HT1080 (cell line): ENCODE data around the gene RNF125. TPM values are rescaled to one million over a fixed set of nuclear protein-coding genes. Genes with fewer than 3 reads are reported as not detected.
"Not testable (repeated sequence)": the region's sequence is repeated elsewhere in the genome, so short reads cannot be mapped to it uniquely, and the experiment has no call there.

ENCODE experiments used
- DNase-seq: peaks from one replicate; pipeline ENCODE4 v3.0.0-alpha.2; 2015; ENCODE audit warnings: low read depth
- polyA plus RNA-seq, 2 experiments: library from polyadenylated mRNA; depleted of rRNA; stranded (reverse); fragments of >200 nt; gene quantifications; 2 replicates each; pipeline ENCODE4 v1.2.3, GENCODE V29; 2015
- total RNA-seq: library from RNA; depleted of rRNA; stranded (reverse); fragments of >200 nt; shearing (Covaris generic); gene quantifications from 2 replicates; pipeline ENCODE4 v1.2.3, GENCODE V29; 2014; rRNA removed

The RNF125 gene
- 2.1 and 2.3 TPM in 2 replicates for total RNA-seq
- polyA plus RNA-seq (2015; cell fraction: cytosol; rRNA removed), result 3.6 and 4.4 TPM in 2 replicates
- 2.1 and 2.5 TPM in 2 replicates for polyA plus RNA-seq (2015; cell fraction: nucleus; rRNA removed)

DNA sequence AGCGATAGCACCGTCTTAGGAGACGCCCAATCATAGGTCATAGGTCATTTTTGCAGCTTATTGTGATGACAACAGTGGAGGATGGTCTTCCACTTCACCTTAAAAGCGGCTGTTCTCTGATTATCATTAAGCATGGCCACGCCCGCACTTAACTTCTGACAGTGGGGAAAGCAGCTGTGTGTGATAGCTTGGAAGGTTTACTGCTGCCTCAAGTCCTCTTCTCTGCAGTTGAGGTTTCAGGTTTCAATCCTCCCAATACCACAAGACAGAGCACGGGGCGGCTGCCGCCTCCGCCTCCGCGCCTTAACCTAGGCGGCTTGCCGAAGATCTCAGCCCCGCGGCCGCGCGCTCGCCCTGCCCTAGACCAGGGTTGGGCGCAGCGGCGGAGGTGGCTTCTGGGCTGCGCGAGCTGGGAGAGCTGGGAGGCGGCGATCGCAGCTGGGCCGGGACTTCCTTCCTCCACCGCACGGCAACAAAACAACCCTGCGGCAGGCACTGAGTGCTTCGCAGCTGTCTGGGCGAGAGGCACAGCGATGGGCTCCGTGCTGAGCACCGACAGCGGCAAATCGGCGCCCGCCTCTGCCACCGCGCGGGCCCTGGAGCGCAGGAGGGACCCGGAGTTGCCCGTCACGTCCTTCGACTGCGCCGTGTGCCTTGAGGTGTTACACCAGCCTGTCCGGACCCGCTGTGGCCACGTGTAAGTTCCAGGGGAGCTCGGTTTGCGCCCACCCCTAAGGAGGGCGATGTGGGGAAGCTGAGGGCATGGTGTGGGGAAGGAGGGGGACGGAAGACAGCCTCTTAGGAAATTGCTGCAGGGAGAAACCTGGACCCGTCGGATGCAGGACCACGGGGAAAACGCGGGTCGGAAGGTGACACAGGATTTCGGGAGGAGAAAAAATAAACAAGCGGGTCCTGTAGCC, at the start of gene RNF125:
Gene RNF125 (plus strand): TSS at position 495 of the 920 bp plus-strand sequence. CDS start 39 bp downstream, at position 534.
- peak; percentile 77 for DNase-seq

DNA sequence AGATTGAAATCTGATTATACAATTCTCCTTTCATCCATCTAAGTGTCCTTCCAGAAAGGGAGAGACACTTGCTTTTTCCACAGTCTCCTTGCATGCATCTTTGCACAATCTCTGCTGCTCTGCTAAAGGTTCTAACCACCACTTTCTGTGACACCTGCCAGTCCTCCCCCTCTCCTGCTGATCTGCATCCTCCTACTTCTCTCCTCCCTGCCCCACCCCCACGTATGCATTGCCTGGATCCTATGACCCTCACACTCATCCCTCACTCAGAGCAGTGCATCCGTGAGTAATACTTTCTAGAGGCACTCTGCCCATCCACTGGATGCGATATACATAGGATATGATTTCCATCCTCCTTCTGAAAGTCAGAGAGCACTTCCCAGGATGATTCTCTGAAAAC, 48.0 kb upstream of the RNF125 start:
- peak; percentile 38 for DNase-seq

DNA sequence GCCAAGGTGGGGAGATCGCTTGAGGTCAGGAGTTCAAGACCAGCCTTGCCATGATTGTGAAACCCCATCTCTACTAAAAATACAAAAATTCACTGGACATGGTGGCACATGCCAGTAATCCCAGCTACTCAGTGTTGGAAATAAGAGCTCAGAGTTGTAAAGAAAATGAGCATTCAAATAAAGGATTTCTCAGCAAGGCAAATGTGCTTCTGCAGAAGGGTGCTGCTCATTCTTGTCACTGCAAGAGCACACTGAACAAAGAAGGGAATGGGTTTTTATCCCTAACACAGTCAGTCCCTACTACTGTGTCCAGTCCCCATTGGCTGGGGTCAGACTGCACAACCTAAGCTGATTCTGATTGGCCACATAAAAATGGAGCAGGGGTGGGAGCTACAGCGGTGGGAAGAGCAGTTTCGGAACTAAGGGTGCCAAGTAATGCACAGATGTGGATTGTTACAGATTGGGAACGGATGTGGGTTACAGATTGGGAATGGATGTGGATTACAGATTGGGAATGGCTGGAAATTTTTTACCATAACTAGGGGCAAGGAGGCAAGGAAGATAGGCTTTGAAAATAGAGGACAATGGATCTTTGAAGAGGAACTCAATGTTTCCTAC, 44.6 kb upstream of the RNF125 start:
- DNase-seq, result no peak

GRCh38 chr18:31976242-31976641, 42.4 kb upstream of the RNF125 start:
- DNase-seq, result no peak

GRCh38 chr18:31977270-31977872, 41.3 kb upstream of the RNF125 start:
- peak; percentile 38 for DNase-seq

DNA sequence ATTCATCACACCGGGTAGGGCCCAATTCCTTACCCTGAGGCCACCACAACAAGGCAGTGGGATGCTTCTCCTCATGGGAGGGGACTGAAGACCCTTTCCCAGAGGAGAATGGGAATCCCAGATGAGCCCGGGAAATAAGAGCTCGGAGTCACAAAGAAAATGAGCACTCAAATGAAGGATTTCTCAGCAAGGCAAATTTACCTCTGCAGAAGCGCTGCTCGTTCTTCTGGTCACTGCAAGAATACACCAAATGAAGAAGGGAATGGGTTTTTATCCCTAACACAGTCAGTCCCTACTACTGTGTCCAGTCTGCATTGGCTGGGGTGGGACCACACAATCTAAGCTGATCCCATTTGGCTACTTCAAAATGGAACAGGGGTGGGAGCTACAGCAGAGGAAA, 40.0 kb upstream of the RNF125 start:
- no peak for DNase-seq

GRCh38 chr18:31979714-31980113, 38.9 kb upstream of the RNF125 start:
- no peak for DNase-seq

DNA sequence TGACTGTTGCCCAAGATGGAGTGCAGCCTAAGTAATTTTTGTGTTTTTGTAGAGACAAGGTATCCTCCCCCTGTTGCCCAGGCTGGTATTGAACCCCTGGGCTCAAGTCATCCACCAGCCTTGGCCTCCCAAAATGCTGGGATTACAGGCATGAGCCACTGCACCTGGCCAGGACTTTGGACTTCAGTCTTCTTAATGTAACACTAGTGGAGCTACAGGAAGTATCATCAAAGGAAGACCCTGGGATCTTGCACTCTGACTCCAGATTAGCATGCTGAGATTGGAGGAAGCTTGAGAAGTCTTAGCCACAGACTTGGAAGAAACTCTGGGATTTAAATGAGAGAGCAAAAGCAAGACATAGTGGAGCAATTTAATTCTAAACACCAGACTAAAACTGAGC, 37.8 kb upstream of the RNF125 start:
- DNase-seq, result no peak

DNA sequence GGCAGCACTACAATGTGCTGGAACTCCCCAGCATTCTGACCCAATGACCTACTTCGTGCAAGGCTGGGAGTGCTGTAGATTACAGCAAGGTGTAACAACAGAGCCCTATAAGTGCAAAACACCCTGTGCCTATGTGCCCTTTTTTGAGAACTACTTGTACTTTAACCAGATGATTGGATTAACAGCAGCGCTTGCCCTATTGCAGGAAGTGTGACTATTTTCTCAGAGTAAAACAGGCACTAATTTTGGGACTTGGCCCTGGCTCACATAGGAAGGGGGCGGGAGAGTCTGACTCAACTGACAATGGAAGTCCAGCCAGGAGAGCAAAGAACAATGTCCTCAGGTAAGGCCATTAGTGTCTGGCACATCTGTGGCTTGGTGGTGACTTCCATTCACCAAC, 35.6 kb upstream of the RNF125 start:
- DNase-seq, result no peak

DNA sequence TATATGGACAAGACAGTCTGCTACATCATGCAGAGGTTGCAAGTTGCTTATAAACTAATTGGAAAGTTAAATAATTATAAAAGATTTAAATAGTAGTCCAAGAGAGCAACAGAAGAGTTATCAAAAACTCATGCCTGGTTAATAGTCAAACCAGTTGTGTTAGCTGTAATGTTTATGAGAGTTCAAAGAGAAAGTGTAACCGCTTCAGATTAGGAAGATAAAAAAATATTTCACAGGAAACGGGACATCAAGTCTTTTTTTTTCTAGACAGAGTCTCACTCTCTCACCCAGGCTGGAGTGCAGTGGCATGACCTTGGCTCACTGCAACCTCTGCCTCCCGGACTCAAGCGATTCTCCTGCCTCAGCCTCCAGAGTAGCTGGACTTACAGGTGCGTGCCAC, 34.6 kb upstream of the RNF125 start:
- DNase-seq, result no peak

GRCh38 chr18:31990823-31991222, 27.8 kb upstream of the RNF125 start:
- DNase-seq, result peak; percentile 34

GRCh38 chr18:31996007-31996406, 22.6 kb upstream of the RNF125 start:
- no peak for DNase-seq

DNA sequence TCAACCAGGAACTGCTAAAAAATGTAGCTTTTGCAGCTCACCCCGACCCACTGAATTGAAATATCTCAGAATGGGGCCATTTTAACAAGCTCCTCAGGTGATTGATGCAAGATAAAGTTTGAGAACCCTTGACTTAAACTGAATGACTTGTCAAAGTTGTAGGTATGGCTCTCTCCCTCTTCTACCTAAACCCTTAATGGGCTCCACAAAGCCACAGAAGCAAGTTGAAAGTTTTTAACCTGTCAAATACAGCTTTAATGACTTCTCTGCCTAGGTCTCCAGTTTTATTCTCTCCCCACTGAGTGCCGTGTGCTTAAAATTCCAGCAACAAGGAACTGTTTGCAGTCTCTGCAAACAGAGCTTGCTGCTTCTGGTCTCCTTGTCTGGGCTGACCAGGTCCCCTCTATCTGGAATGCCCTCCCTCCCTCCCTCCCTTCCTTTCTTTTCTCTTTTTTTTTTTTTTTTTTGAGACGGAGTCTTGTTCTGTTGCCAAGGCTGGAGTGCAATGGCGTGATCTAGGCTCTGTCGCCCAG, 19.7 kb upstream of the RNF125 start:
- no peak for DNase-seq

DNA sequence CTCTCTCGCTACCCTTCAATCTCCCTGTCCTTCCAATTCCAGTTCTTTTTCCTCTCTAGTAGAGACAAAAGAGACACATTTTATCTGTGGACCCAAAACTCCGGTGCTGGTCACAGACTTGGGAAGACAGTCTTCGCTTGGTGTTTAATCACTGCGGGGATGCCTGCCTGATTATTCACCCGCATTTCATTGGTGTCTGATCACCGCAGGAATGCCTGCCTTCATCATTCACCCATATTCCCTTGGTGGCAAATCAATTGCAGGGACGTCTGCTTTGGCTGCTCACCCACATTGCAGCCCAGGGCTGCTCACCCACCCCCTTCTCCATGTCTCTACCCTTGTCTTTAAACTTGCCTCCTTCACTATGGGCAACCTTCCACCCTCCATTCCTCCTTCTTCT, 17.5 kb upstream of the RNF125 start:
- DNase-seq, result peak; percentile 54

DNA sequence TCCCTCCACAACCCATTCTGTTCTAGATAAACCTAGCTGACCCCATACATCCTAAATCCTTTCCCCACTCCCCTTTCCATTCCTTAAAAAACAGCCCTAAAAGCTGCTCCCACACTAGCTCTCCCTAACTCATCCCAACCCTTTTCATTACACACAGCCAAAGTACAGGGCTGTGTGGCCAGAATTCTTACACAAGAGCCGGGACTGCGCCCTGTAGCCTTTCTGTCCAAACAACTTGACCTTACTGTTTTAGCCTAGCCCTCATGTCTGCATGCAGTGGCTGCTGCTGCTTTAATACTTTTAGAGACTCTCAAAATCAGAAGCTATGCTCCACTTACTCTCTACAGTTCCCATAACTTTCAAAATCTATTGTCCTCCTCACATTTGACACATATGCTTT, 14.8 kb upstream of the RNF125 start:
- not testable (repeated sequence) for DNase-seq

GRCh38 chr18:32010124-32010721, 8.4 kb upstream of the RNF125 start:
- DNase-seq, result peak; percentile 6

- DNase-seq, result no peak
Measured at GRCh38 chr18:32011193-32011592, 7.4 kb upstream of the RNF125 start.

GRCh38 chr18:32019251-32019948, 775 bp downstream of the RNF125 start:
- DNase-seq, result no peak

- DNase-seq, result not testable (repeated sequence)
Measured at GRCh38 chr18:32019949-32020625, 1.5 kb downstream of the RNF125 start.
